HG03175 (cell line): ENCODE data around the gene PUM2.
A peak's percentile ranks its signal among the peaks of the same experiment; 100 is the strongest.

Experiments
- ATAC-seq: cut with Tn5 transposase; IDR thresholded peaks from one replicate; pipeline ENCODE4 v1.9.1; 2021; ENCODE audit warnings: mild to moderate bottlenecking, moderate library complexity; ENCODE audit not compliant: unreplicated experiment

PUM2 gene

GRCh38 chr2:20349513-20349921 is 1.1 kb downstream of the PUM2 start:
- ATAC-seq, result no peak

- ATAC-seq, result no peak
Observed at GRCh38 chr2:20348542-20348941, 2.1 kb downstream of the PUM2 start.

GRCh38 chr2:20346565-20347381 is 3.9 kb downstream of the PUM2 start:
- ATAC-seq, result no peak

- no peak for ATAC-seq
Observed at GRCh38 chr2:20343128-20343527, 7.5 kb downstream of the PUM2 start.

- ATAC-seq, result no peak
Observed at GRCh38 chr2:20339012-20339411, 11.6 kb downstream of the PUM2 start.

GRCh38 chr2:20334605-20335203 is 15.9 kb downstream of the PUM2 start:
- no peak for ATAC-seq

- ATAC-seq, result peak; percentile 64
Observed at GRCh38 chr2:20333738-20334137, 16.9 kb downstream of the PUM2 start.

- no peak for ATAC-seq
Observed at GRCh38 chr2:20330192-20330591, 20.5 kb downstream of the PUM2 start.

- ATAC-seq, result no peak
Observed at GRCh38 chr2:20327370-20327769, 23.3 kb downstream of the PUM2 start.

GRCh38 chr2:20326163-20326780 is 24.4 kb downstream of the PUM2 start:
- peak; percentile 76 for ATAC-seq

- ATAC-seq, result no peak
Observed at GRCh38 chr2:20322527-20323300, 27.9 kb downstream of the PUM2 start.

GRCh38 chr2:20317690-20318089 is 33.0 kb downstream of the PUM2 start:
- no peak for ATAC-seq

GRCh38 chr2:20317197-20317596 is 33.4 kb downstream of the PUM2 start:
- no peak for ATAC-seq

- ATAC-seq, result no peak
Observed at GRCh38 chr2:20314562-20315501, 35.8 kb downstream of the PUM2 start.

GRCh38 chr2:20313659-20314058 is 37.0 kb downstream of the PUM2 start:
- no peak for ATAC-seq

GRCh38 chr2:20309001-20309400 is 41.6 kb downstream of the PUM2 start:
- no peak for ATAC-seq

- no peak for ATAC-seq
Observed at GRCh38 chr2:20307311-20307710, 43.3 kb downstream of the PUM2 start.

GRCh38 chr2:20304411-20304810 is 46.2 kb downstream of the PUM2 start:
- ATAC-seq, result no peak

GRCh38 chr2:20303966-20304365 is 46.7 kb downstream of the PUM2 start:
- ATAC-seq, result no peak

GRCh38 chr2:20302019-20302418 is 48.6 kb downstream of the PUM2 start:
- ATAC-seq, result no peak
